ENCODE data around the gene LRRC9. TPM values are rescaled to one million over a fixed set of nuclear protein-coding genes. Genes with fewer than 3 reads are reported as not detected.
A peak's percentile ranks its signal among the peaks of the same experiment; 100 is the strongest.
"Not testable (repeated sequence)": the region's sequence is repeated elsewhere in the genome, so short reads cannot be mapped to it uniquely, and the experiment has no call there.

The LRRC9 gene
- total and polyA plus RNA-seq, 5 donors from 2014 or later = not detected

GRCh38 chr14:60097974-60098373, 178.0 kb downstream of the LRRC9 start:
- peak overlapping the region in 1 of 3 donors; percentile 47 for H3K27ac Mint-ChIP-seq
- Histone ChIP-seq H3K4me3 (ENCODE audit: low read depth, low read length) (no peak overlapping the region), H3K27ac (ENCODE audit: insufficient read depth, low read length, poor library complexity, severe bottlenecking) (no peak overlapping the region), H3K4me1 (ENCODE audit: control insufficient read depth, insufficient read depth, low read length, poor library complexity, severe bottlenecking) (peaks cover 22% of the 10 kb centered on the region), H3K27me3 (ENCODE audit: control insufficient read depth, insufficient read depth, low read length) (no peaks in the 10 kb centered on the region), H3K36me3 (ENCODE audit: control insufficient read depth, insufficient read depth, low read length) (peaks cover 4% of the 10 kb centered on the region), H3K9me3 (ENCODE audit: control insufficient read depth in 2 of 2, low read length in 2 of 2) (no peaks in the 10 kb centered on the region)
- no peak for ATAC-seq (ENCODE audit: low read depth in 2 of 2)
- no peak overlapping the region for H3K4me3 Mint-ChIP-seq
- peaks cover 25% of the 10 kb centered on the region for H3K36me3 Mint-ChIP-seq
- no peaks in the 10 kb centered on the region for H3K9me3 Mint-ChIP-seq
- DNase-seq = no peak
- H3K4me1 Mint-ChIP-seq = peaks cover 36 to 74% (median 42%) of the 10 kb centered on the region in 4 donors
- H3K27me3 Mint-ChIP-seq = peaks cover under 1% of the 10 kb centered on the region

GRCh38 chr14:60099855-60100254, 179.9 kb downstream of the LRRC9 start:
- not testable (repeated sequence) for H3K27me3 Mint-ChIP-seq; H3K4me3 Mint-ChIP-seq; H3K27ac Mint-ChIP-seq; H3K4me3 ChIP-seq (ENCODE audit: low read depth, low read length); H3K9me3 ChIP-seq (ENCODE audit: control insufficient read depth in 2 of 2, low read length in 2 of 2); ATAC-seq (ENCODE audit: low read depth in 2 of 2); H3K36me3 ChIP-seq (ENCODE audit: control insufficient read depth, insufficient read depth, low read length); H3K9me3 Mint-ChIP-seq; H3K4me1 ChIP-seq (ENCODE audit: control insufficient read depth, insufficient read depth, low read length, poor library complexity, severe bottlenecking); H3K27me3 ChIP-seq (ENCODE audit: control insufficient read depth, insufficient read depth, low read length); DNase-seq; H3K27ac ChIP-seq (ENCODE audit: insufficient read depth, low read length, poor library complexity, severe bottlenecking)
- H3K4me1 Mint-ChIP-seq = peaks cover 27 to 61% (median 30%) of the 10 kb centered on the region in 4 donors
- H3K36me3 Mint-ChIP-seq = peaks cover 25% of the 10 kb centered on the region

- Mint-ChIP-seq H3K4me3 (no peak overlapping the region), H3K4me1 (peaks cover 15 to 52% (median 32%) of the 10 kb centered on the region in 4 donors), H3K27me3 (no peaks in the 10 kb centered on the region), H3K36me3 (peaks cover 22% of the 10 kb centered on the region), H3K9me3 (no peaks in the 10 kb centered on the region), H3K27ac (peak overlapping the region in 1 of 3 donors; percentile 45)
- H3K36me3 ChIP-seq (ENCODE audit: control insufficient read depth, insufficient read depth, low read length) = peaks cover 6% of the 10 kb centered on the region
- ATAC-seq (ENCODE audit: low read depth in 2 of 2) (no peak), DNase-seq (no peak)
- no peak overlapping the region for H3K4me3 ChIP-seq (ENCODE audit: low read depth, low read length)
- no peaks in the 10 kb centered on the region for H3K9me3 ChIP-seq (ENCODE audit: control insufficient read depth in 2 of 2, low read length in 2 of 2)
- H3K27ac ChIP-seq (ENCODE audit: insufficient read depth, low read length, poor library complexity, severe bottlenecking) = no peak overlapping the region
- H3K27me3 ChIP-seq (ENCODE audit: control insufficient read depth, insufficient read depth, low read length) = no peaks in the 10 kb centered on the region
- H3K4me1 ChIP-seq (ENCODE audit: control insufficient read depth, insufficient read depth, low read length, poor library complexity, severe bottlenecking) = no peaks in the 10 kb centered on the region
Observed at GRCh38 chr14:60101786-60102185, 181.8 kb downstream of the LRRC9 start.

GRCh38 chr14:60102389-60102788, 182.4 kb downstream of the LRRC9 start:
- peaks cover 2% of the 10 kb centered on the region for H3K36me3 ChIP-seq (ENCODE audit: control insufficient read depth, insufficient read depth, low read length)
- H3K27ac Mint-ChIP-seq = peak overlapping the region in 2 of 3 donors; percentile 32 to 67
- no peak overlapping the region for H3K4me3 ChIP-seq (ENCODE audit: low read depth, low read length)
- no peaks in the 10 kb centered on the region for H3K9me3 Mint-ChIP-seq
- ATAC-seq (ENCODE audit: low read depth in 2 of 2) = no peak
- no peaks in the 10 kb centered on the region for H3K27me3 ChIP-seq (ENCODE audit: control insufficient read depth, insufficient read depth, low read length)
- H3K27me3 Mint-ChIP-seq = no peaks in the 10 kb centered on the region
- DNase-seq = no peak
- peaks cover 15 to 48% (median 32%) of the 10 kb centered on the region in 4 donors for H3K4me1 Mint-ChIP-seq
- H3K4me1 ChIP-seq (ENCODE audit: control insufficient read depth, insufficient read depth, low read length, poor library complexity, severe bottlenecking) = no peaks in the 10 kb centered on the region
- no peaks in the 10 kb centered on the region for H3K9me3 ChIP-seq (ENCODE audit: control insufficient read depth in 2 of 2, low read length in 2 of 2)
- peaks cover 16% of the 10 kb centered on the region for H3K36me3 Mint-ChIP-seq
- H3K27ac ChIP-seq (ENCODE audit: insufficient read depth, low read length, poor library complexity, severe bottlenecking) = no peak overlapping the region
- H3K4me3 Mint-ChIP-seq = no peak overlapping the region

- no peak overlapping the region for H3K4me3 Mint-ChIP-seq
- no peak for ATAC-seq (ENCODE audit: low read depth in 2 of 2)
- Histone ChIP-seq H3K4me1 (ENCODE audit: control insufficient read depth, insufficient read depth, low read length, poor library complexity, severe bottlenecking) (no peaks in the 10 kb centered on the region), H3K27me3 (ENCODE audit: control insufficient read depth, insufficient read depth, low read length) (no peaks in the 10 kb centered on the region), H3K4me3 (ENCODE audit: low read depth, low read length) (no peak overlapping the region), H3K27ac (ENCODE audit: insufficient read depth, low read length, poor library complexity, severe bottlenecking) (no peak overlapping the region), H3K36me3 (ENCODE audit: control insufficient read depth, insufficient read depth, low read length) (peaks cover 16% of the 10 kb centered on the region), H3K9me3 (ENCODE audit: control insufficient read depth in 2 of 2, low read length in 2 of 2) (no peaks in the 10 kb centered on the region)
- peaks cover 12% of the 10 kb centered on the region for H3K36me3 Mint-ChIP-seq
- peaks cover 0 to 2% (median 0%) of the 10 kb centered on the region in 7 donors for H3K9me3 Mint-ChIP-seq
- no peak overlapping the region for H3K27ac Mint-ChIP-seq
- H3K27me3 Mint-ChIP-seq = no peaks in the 10 kb centered on the region
- peaks cover 6 to 32% (median 27%) of the 10 kb centered on the region in 4 donors for H3K4me1 Mint-ChIP-seq
- no peak for DNase-seq
Observed at GRCh38 chr14:60106339-60106738, 186.4 kb downstream of the LRRC9 start.

- ATAC-seq (ENCODE audit: low read depth in 2 of 2) = no peak
- Histone ChIP-seq H3K36me3 (ENCODE audit: control insufficient read depth, insufficient read depth, low read length) (peaks cover 16% of the 10 kb centered on the region), H3K9me3 (ENCODE audit: control insufficient read depth in 2 of 2, low read length in 2 of 2) (no peaks in the 10 kb centered on the region), H3K4me1 (ENCODE audit: control insufficient read depth, insufficient read depth, low read length, poor library complexity, severe bottlenecking) (no peaks in the 10 kb centered on the region), H3K27me3 (ENCODE audit: control insufficient read depth, insufficient read depth, low read length) (no peaks in the 10 kb centered on the region), H3K4me3 (ENCODE audit: low read depth, low read length) (no peak overlapping the region), H3K27ac (ENCODE audit: insufficient read depth, low read length, poor library complexity, severe bottlenecking) (no peak overlapping the region)
- H3K9me3 Mint-ChIP-seq = peaks cover 0 to 2% (median 0%) of the 10 kb centered on the region in 7 donors
- H3K4me3 Mint-ChIP-seq = no peak overlapping the region
- H3K4me1 Mint-ChIP-seq = peaks cover 6 to 35% (median 23%) of the 10 kb centered on the region in 4 donors
- peak overlapping the region in 1 of 3 donors; percentile 4 for H3K27ac Mint-ChIP-seq
- no peak for DNase-seq
- H3K27me3 Mint-ChIP-seq = no peaks in the 10 kb centered on the region
- H3K36me3 Mint-ChIP-seq = peaks cover 14% of the 10 kb centered on the region
Observed at GRCh38 chr14:60107477-60107876, 187.5 kb downstream of the LRRC9 start.

GRCh38 chr14:60111732-60112131, 191.8 kb downstream of the LRRC9 start:
- peaks cover 33% of the 10 kb centered on the region for H3K36me3 ChIP-seq (ENCODE audit: control insufficient read depth, insufficient read depth, low read length)
- Mint-ChIP-seq H3K4me3 (no peak overlapping the region), H3K9me3 (peaks cover 0 to 2% (median 0%) of the 10 kb centered on the region in 7 donors), H3K27ac (no peak overlapping the region), H3K36me3 (peaks cover 36% of the 10 kb centered on the region), H3K27me3 (no peaks in the 10 kb centered on the region), H3K4me1 (peaks cover 6 to 23% (median 13%) of the 10 kb centered on the region in 4 donors)
- H3K4me3 ChIP-seq (ENCODE audit: low read depth, low read length) = no peak overlapping the region
- H3K9me3 ChIP-seq (ENCODE audit: control insufficient read depth in 2 of 2, low read length in 2 of 2) = no peaks in the 10 kb centered on the region
- no peaks in the 10 kb centered on the region for H3K27me3 ChIP-seq (ENCODE audit: control insufficient read depth, insufficient read depth, low read length)
- ATAC-seq (ENCODE audit: low read depth in 2 of 2) = no peak
- no peak overlapping the region for H3K27ac ChIP-seq (ENCODE audit: insufficient read depth, low read length, poor library complexity, severe bottlenecking)
- no peak for DNase-seq
- H3K4me1 ChIP-seq (ENCODE audit: control insufficient read depth, insufficient read depth, low read length, poor library complexity, severe bottlenecking) = no peaks in the 10 kb centered on the region
